Measurements from ENCODE around the gene PRKCQ.

Gene PRKCQ

DNA sequence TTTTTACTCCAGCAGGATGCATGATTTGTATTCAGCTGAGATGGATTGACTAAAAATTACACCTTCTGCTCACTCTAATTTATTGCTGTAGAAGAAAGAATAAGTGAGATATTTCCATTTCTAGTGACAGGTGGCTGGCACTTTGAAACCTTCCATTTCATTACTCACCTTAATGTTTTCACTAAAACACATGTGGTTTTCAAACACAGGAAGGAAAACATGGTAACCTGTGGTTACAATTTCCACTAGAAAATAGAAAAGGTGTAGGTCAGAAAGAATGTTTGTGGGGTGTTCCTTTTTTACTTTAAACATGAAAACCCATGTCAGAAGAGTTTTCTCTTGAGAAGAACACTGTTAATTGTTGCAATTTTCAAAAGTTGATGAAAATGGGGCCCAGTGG, 12.0 kb upstream of the PRKCQ start:
- no peak for TF ChIP-seq CTCF (IDR thresholded peaks at IDR 0.05; ENCODE audit: unreplicated experiment in 3 of 3)
- Mint-ChIP-seq H3K27ac (no peak overlapping the region), H3K36me3 (ENCODE audit: low read depth) (no peaks in the 10 kb centered on the region), H3K27me3 (ENCODE audit: low read depth) (peaks cover 6% of the 10 kb centered on the region), H3K4me1 (no peaks in the 10 kb centered on the region), H3K9me3 (peaks cover 3% of the 10 kb centered on the region), H3K4me3 (no peak overlapping the region)

- H3K4me1 Mint-ChIP-seq, result no peaks in the 10 kb centered on the region
- H3K36me3 Mint-ChIP-seq (ENCODE audit: low read depth), result no peaks in the 10 kb centered on the region
- H3K4me3 Mint-ChIP-seq, result no peak overlapping the region
- TF ChIP-seq CTCF (IDR thresholded peaks at IDR 0.05; ENCODE audit: unreplicated experiment in 3 of 3), result no peak
- H3K27me3 Mint-ChIP-seq (ENCODE audit: low read depth), result peaks cover 6% of the 10 kb centered on the region
- no peak overlapping the region for H3K27ac Mint-ChIP-seq
- peaks cover 3% of the 10 kb centered on the region for H3K9me3 Mint-ChIP-seq
These were observed 11.6 kb upstream of the PRKCQ start for GRCh38 chr10:6591668-6592067.

GRCh38 chr10:6590100-6590499, 10.0 kb upstream of the PRKCQ start:
- Mint-ChIP-seq H3K27me3 (ENCODE audit: low read depth) (peaks cover 6% of the 10 kb centered on the region), H3K4me3 (no peak overlapping the region), H3K27ac (no peak overlapping the region), H3K9me3 (peaks cover 3% of the 10 kb centered on the region), H3K36me3 (ENCODE audit: low read depth) (peaks cover 4% of the 10 kb centered on the region), H3K4me1 (no peaks in the 10 kb centered on the region)
- TF ChIP-seq CTCF (IDR thresholded peaks at IDR 0.05; ENCODE audit: unreplicated experiment in 3 of 3), result no peak

DNA sequence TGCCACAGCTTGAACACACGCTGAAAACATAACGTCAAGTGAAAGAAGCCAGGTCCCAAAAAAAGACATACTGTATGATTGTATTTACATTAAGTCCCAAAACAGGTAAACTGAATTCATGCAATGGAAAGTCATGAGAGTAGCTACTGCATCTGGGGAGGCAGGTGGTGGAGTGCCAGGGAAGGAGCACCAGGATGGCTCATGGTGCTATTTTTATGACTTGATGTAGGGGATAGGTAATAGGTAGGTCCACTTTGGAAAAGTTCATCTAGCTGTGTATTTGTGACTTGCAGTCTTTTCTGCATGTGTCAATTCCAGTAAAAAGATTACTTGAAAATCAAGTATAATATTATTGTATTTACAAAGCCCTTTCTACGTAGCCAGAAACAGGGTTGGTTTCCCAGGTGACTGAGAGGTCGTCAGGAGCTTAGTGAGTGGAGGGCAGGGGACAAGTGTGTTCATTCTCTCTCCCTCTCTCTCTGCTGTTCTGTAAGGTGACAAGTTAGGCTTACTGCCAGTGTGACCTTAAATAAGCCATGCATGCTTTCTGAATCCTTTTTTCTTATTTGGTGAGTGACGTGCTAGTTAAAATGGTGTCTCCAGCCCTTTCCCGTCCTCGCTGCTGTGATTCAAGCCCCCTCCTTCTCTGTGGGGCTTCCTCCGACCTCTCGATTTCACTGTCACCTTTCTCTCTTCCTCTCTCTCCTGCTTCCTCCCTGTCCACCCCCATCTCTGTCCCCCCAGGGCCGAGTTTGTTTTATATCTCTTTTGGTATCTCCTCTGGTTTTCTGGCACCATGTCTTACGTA, 9.4 kb upstream of the PRKCQ start:
- TF ChIP-seq CTCF (IDR thresholded peaks at IDR 0.05; ENCODE audit: unreplicated experiment in 3 of 3), result no peak
- peaks cover 4% of the 10 kb centered on the region for H3K36me3 Mint-ChIP-seq (ENCODE audit: low read depth)
- H3K27me3 Mint-ChIP-seq (ENCODE audit: low read depth), result peaks cover 6% of the 10 kb centered on the region
- no peak overlapping the region for H3K27ac Mint-ChIP-seq
- no peaks in the 10 kb centered on the region for H3K4me1 Mint-ChIP-seq
- H3K4me3 Mint-ChIP-seq, result no peak overlapping the region
- H3K9me3 Mint-ChIP-seq, result peaks cover 3% of the 10 kb centered on the region

- Mint-ChIP-seq H3K27me3 (ENCODE audit: low read depth) (peaks cover 8% of the 10 kb centered on the region), H3K9me3 (peaks cover 3% of the 10 kb centered on the region), H3K27ac (no peak overlapping the region), H3K36me3 (ENCODE audit: low read depth) (peaks cover 8% of the 10 kb centered on the region), H3K4me3 (no peak overlapping the region), H3K4me1 (no peaks in the 10 kb centered on the region)
- TF ChIP-seq CTCF (IDR thresholded peaks at IDR 0.05; ENCODE audit: unreplicated experiment in 3 of 3), result no peak
These were observed 8.8 kb upstream of the PRKCQ start for GRCh38 chr10:6588845-6589244.

GRCh38 chr10:6588082-6588481, 8.0 kb upstream of the PRKCQ start:
- H3K27ac Mint-ChIP-seq, result no peak overlapping the region
- peaks cover 3% of the 10 kb centered on the region for H3K9me3 Mint-ChIP-seq
- H3K4me1 Mint-ChIP-seq, result no peaks in the 10 kb centered on the region
- H3K36me3 Mint-ChIP-seq (ENCODE audit: low read depth), result peaks cover 11% of the 10 kb centered on the region
- H3K27me3 Mint-ChIP-seq (ENCODE audit: low read depth), result peaks cover 6% of the 10 kb centered on the region
- no peak for TF ChIP-seq CTCF (IDR thresholded peaks at IDR 0.05; ENCODE audit: unreplicated experiment in 3 of 3)
- H3K4me3 Mint-ChIP-seq, result no peak overlapping the region
